Measurements from ENCODE around the gene ASIC1. TPM values are rescaled to one million over a fixed set of nuclear protein-coding genes. Genes with fewer than 3 reads are reported as not detected.

Gene ASIC1
- total RNA-seq, 2 donors from 2014 or later: 0.24 to 1.4 TPM

- peak within 1 kb of the TSS; percentile 90 to 98 for H3K4me3 ChIP-seq
- H3K36me3 ChIP-seq: peaks cover 37% of the 10 kb centered on the region
- H3K4me1 ChIP-seq: peaks cover 0 to 32% of the 10 kb centered on the region in 2 donors
- H3K9me3 ChIP-seq: no peaks in the 10 kb centered on the region
- peak; percentile 15 to 75 for TF ChIP-seq CTCF (IDR thresholded peaks at IDR 0.05)
- peak; percentile 93 for DNase-seq (ENCODE audit: low spot score)
- H3K27ac ChIP-seq: peak within 1 kb of the TSS; percentile 98
- H3K27me3 ChIP-seq: no peaks in the 10 kb centered on the region
Observed at GRCh38 chr12:50084775-50085614, 27.6 kb downstream of the ASIC1 start, which contains the start of gene SMARCD1. SMARCD1 (plus strand) TSS chr12:50085342; CDS start chr12:50085370, 28 bp downstream.

DNA sequence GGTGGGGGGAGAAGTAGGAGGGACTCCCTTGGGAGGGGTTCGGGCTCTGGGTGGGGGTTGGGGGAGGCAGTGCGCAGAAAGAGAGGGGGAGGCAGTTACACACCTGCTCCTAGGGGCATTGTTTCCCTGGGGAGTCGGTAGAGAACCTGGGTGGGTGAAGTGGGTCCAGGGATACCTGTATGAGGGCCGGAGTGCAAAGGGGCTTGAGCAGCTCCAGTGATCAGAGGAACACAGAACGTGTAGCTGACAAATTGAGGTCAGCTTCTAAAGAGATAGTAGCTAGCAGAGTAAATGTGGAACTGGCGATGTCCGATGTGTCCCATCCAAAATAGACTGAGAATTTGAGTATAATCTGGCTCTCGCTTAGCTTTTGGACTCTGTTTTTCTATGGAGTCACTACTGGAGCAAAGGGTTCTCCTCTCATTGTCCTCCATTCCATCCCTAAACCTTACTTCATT, 28.2 kb downstream of the ASIC1 start:
- H3K9me3 ChIP-seq: no peaks in the 10 kb centered on the region
- no peaks in the 10 kb centered on the region for H3K27me3 ChIP-seq
- H3K4me1 ChIP-seq: peaks cover 0 to 32% of the 10 kb centered on the region in 2 donors
- peaks cover 44% of the 10 kb centered on the region for H3K36me3 ChIP-seq
- TF ChIP-seq CTCF (IDR thresholded peaks at IDR 0.05): no peak
- peak overlapping the region; percentile 90 to 98 for H3K4me3 ChIP-seq
- H3K27ac ChIP-seq: peak overlapping the region; percentile 98
- DNase-seq (ENCODE audit: low spot score): no peak

- no peaks in the 10 kb centered on the region for H3K27me3 ChIP-seq
- no peak for DNase-seq (ENCODE audit: low spot score)
- H3K36me3 ChIP-seq: peaks cover 49% of the 10 kb centered on the region
- peak overlapping the region; percentile 98 for H3K27ac ChIP-seq
- peak overlapping the region in 1 of 2 donors; percentile 98 for H3K4me3 ChIP-seq
- no peak for TF ChIP-seq CTCF (IDR thresholded peaks at IDR 0.05)
- H3K9me3 ChIP-seq: no peaks in the 10 kb centered on the region
- peaks cover 0 to 32% of the 10 kb centered on the region in 2 donors for H3K4me1 ChIP-seq
Observed at GRCh38 chr12:50086148-50086547, 28.8 kb downstream of the ASIC1 start.

GRCh38 chr12:50087151-50087550, 29.8 kb downstream of the ASIC1 start:
- H3K36me3 ChIP-seq: peaks cover 58% of the 10 kb centered on the region
- H3K4me3 ChIP-seq: no peak overlapping the region
- H3K4me1 ChIP-seq: peaks cover 0 to 32% of the 10 kb centered on the region in 2 donors
- H3K9me3 ChIP-seq: no peaks in the 10 kb centered on the region
- no peak for TF ChIP-seq CTCF (IDR thresholded peaks at IDR 0.05)
- no peak overlapping the region for H3K27ac ChIP-seq
- DNase-seq (ENCODE audit: low spot score): no peak
- no peaks in the 10 kb centered on the region for H3K27me3 ChIP-seq

DNA sequence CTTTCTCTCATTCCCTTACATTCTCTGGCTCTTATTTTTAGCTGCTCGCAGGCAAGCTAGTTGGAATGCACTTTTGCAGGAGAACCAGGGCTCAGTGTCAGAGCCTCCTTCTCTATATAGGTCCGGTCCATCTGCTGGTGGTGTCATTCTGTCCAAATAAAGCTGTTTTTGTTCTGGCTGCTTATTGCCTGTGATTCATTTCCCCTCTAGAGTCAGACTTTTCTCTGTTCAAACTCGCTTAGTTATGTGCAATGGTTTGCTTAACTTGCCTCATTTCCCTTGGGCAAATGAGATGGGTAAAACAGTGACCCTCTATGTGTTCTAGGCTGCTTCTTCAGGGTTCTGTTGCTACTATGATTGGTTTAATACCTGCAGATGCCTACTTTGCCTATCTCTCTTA, 30.6 kb downstream of the ASIC1 start:
- no peak overlapping the region for H3K27ac ChIP-seq

More for the DNA sequence above, 30.6 kb downstream of the ASIC1 start:
- no peaks in the 10 kb centered on the region for H3K27me3 ChIP-seq
- no peak for DNase-seq (ENCODE audit: low spot score)
- H3K36me3 ChIP-seq: peaks cover 66% of the 10 kb centered on the region
- H3K9me3 ChIP-seq: no peaks in the 10 kb centered on the region
- peaks cover 0 to 32% of the 10 kb centered on the region in 2 donors for H3K4me1 ChIP-seq
- TF ChIP-seq CTCF (IDR thresholded peaks at IDR 0.05): no peak
- no peak overlapping the region for H3K4me3 ChIP-seq
